ENCODE results near the gene CTSV.
"Not testable (repeated sequence)": the region's sequence is repeated elsewhere in the genome, so short reads cannot be mapped to it uniquely, and the experiment has no call there.

Gene CTSV

DNA sequence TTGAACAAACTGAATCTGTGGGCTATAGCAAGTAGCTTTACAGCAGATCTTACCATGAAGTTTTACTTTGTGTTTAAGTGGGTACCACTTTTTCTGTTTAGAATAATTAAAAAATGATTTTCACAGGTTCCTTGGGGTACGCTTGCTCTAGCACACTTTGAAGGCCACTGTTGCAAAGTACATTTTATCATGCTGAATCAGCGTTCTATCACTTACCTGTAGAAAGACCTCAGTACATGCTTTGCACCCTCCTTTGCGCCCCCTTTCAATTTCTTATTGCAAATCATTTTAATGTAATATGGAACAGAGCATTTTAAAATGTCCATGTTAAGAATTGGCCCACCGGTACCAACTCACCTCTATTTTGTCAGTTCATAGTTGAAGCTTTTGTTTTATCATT is 31.4 kb upstream of the CTSV start:
- not testable (repeated sequence) for H3K4me2 ChIP-seq (ENCODE audit: low read length)

DNA sequence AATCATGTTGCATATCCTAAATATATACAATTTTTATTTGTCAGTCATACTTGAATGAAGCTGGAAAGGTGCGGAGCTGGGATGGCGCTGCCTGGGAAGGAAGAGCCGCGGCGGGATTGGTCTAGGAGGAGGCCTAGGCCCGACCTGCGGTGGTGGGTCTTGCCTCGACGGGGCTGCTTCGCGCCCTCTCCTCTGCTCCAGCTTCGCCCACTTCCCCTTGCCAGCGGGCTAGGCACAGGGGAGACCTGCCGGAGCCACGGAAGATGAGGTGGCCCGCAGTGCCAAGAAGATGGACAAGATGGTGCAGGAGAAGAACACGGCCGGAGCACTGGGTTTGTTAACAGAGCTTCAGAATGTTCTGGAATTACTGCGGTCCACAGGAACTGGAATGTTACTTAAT is 28.5 kb upstream of the CTSV start:
- Histone ChIP-seq H3K9ac (ENCODE audit: low read depth, low read length) (no peak overlapping the region), H3K4me3 (ENCODE audit: low read length) (no peak overlapping the region), H3K27me3 (ENCODE audit: control insufficient read depth, insufficient read depth, low read length) (peaks cover 8% of the 10 kb centered on the region)

More for the DNA sequence above, 31.4 kb upstream of the CTSV start:
- not testable (repeated sequence) for H3K9me3 ChIP-seq (replicated peaks; ENCODE audit: low read length); H3K9ac ChIP-seq (ENCODE audit: low read depth, low read length); H3K4me3 ChIP-seq (ENCODE audit: low read length); H3K4me1 ChIP-seq (ENCODE audit: control insufficient read depth, insufficient read depth, low read length); H3K36me3 ChIP-seq (ENCODE audit: insufficient read depth, low read length)
- peaks cover 19% of the 10 kb centered on the region for H3K27me3 ChIP-seq (ENCODE audit: control insufficient read depth, insufficient read depth, low read length)

DNA sequence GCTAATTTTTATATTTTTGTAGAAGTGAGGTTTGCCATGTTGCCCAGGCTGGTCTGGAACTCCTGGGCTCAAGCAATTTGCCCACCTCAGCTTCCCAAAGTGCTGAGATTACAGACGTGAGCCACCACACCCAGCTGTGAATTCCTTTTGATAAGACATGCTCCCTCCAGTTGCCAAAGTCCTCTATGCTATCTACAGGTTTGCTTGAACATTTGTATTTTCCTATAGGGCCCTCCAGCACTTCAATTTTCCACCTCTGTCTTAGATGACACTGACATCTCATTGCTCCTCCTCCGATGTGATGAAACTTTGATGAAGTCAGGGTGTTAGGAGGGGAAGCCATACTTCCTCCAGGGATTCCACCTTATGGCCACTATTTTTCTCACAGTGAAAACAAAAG is 25.2 kb upstream of the CTSV start:
- peaks cover 4% of the 10 kb centered on the region for H3K27me3 ChIP-seq (ENCODE audit: control insufficient read depth, insufficient read depth, low read length)
- H3K4me3 ChIP-seq (ENCODE audit: low read length): no peak overlapping the region
- H3K9ac ChIP-seq (ENCODE audit: low read depth, low read length): no peak overlapping the region
- H3K4me1 ChIP-seq (ENCODE audit: control insufficient read depth, insufficient read depth, low read length): no peaks in the 10 kb centered on the region
- H3K36me3 ChIP-seq (ENCODE audit: insufficient read depth, low read length): no peaks in the 10 kb centered on the region
- no peak overlapping the region for H3K4me2 ChIP-seq (ENCODE audit: low read length)
- H3K9me3 ChIP-seq (replicated peaks; ENCODE audit: low read length): no peaks in the 10 kb centered on the region

More for the DNA sequence above, 28.5 kb upstream of the CTSV start:
- Histone ChIP-seq H3K36me3 (ENCODE audit: insufficient read depth, low read length) (no peaks in the 10 kb centered on the region), H3K4me2 (ENCODE audit: low read length) (no peak overlapping the region), H3K4me1 (ENCODE audit: control insufficient read depth, insufficient read depth, low read length) (no peaks in the 10 kb centered on the region), H3K9me3 (replicated peaks; ENCODE audit: low read length) (no peaks in the 10 kb centered on the region)

- Histone ChIP-seq H3K4me3 (ENCODE audit: low read length) (no peak overlapping the region), H3K9me3 (replicated peaks; ENCODE audit: low read length) (no peaks in the 10 kb centered on the region), H3K36me3 (ENCODE audit: insufficient read depth, low read length) (no peaks in the 10 kb centered on the region), H3K27me3 (ENCODE audit: control insufficient read depth, insufficient read depth, low read length) (peaks cover 7% of the 10 kb centered on the region), H3K4me2 (ENCODE audit: low read length) (no peak overlapping the region), H3K4me1 (ENCODE audit: control insufficient read depth, insufficient read depth, low read length) (no peaks in the 10 kb centered on the region), H3K9ac (ENCODE audit: low read depth, low read length) (no peak overlapping the region)
These were observed 21.9 kb upstream of the CTSV start for GRCh38 chr9:97060796-97061195.

- H3K27me3 ChIP-seq (ENCODE audit: control insufficient read depth, insufficient read depth, low read length): peaks cover 7% of the 10 kb centered on the region
- H3K4me2 ChIP-seq (ENCODE audit: low read length): no peak overlapping the region
- H3K4me1 ChIP-seq (ENCODE audit: control insufficient read depth, insufficient read depth, low read length): no peaks in the 10 kb centered on the region
- H3K9me3 ChIP-seq (replicated peaks; ENCODE audit: low read length): no peaks in the 10 kb centered on the region
- H3K9ac ChIP-seq (ENCODE audit: low read depth, low read length): no peak overlapping the region
- no peak overlapping the region for H3K4me3 ChIP-seq (ENCODE audit: low read length)
- no peaks in the 10 kb centered on the region for H3K36me3 ChIP-seq (ENCODE audit: insufficient read depth, low read length)
These were observed 20.7 kb upstream of the CTSV start for GRCh38 chr9:97059626-97060025.

DNA sequence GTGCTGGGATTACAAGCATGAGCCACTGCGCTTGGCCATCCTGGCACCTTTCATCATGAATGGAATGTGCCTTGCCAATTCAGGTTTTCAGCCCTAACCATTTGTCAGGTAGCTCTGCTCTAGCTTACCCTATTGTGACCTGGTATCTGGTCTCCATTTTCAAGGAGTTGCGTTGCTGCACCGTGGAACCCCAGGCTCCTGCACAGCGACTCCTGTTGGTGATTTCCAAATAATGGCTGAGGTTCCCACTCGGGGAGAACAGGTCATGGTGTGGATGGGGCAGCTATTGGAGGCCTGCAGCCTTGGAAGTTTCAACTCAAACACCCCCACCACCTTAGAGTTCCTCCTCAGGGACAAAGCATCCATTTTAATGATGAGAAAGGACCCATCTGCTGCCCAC is 18.7 kb upstream of the CTSV start:
- Histone ChIP-seq H3K4me1 (ENCODE audit: control insufficient read depth, insufficient read depth, low read length) (no peaks in the 10 kb centered on the region), H3K36me3 (ENCODE audit: insufficient read depth, low read length) (no peaks in the 10 kb centered on the region), H3K27me3 (ENCODE audit: control insufficient read depth, insufficient read depth, low read length) (peaks cover 16% of the 10 kb centered on the region), H3K9me3 (replicated peaks; ENCODE audit: low read length) (no peaks in the 10 kb centered on the region), H3K4me3 (ENCODE audit: low read length) (no peak overlapping the region), H3K4me2 (ENCODE audit: low read length) (no peak overlapping the region), H3K9ac (ENCODE audit: low read depth, low read length) (no peak overlapping the region)

DNA sequence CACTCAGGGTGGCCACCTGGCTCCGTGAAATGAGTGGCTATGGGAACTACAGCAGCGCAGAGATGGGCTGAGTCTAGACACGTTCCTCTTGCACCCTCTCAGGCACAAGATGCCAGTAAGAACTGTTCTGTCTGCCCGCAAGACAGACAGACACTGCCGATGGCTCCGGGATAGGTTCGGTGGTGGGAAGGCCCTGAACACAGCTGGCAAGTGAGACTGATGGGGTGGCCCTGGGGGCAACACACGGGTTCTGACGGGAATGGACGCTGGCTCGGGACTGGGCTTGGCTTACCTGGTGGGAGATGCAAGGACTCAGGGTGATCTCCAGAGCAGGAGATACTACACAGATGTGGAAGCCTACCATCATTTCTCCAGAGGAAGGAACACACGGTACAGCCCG is 16.9 kb upstream of the CTSV start:
- not testable (repeated sequence) for H3K9me3 ChIP-seq (replicated peaks; ENCODE audit: low read length); H3K9ac ChIP-seq (ENCODE audit: low read depth, low read length); H3K4me2 ChIP-seq (ENCODE audit: low read length); H3K36me3 ChIP-seq (ENCODE audit: insufficient read depth, low read length); H3K4me1 ChIP-seq (ENCODE audit: control insufficient read depth, insufficient read depth, low read length); H3K4me3 ChIP-seq (ENCODE audit: low read length)
- H3K27me3 ChIP-seq (ENCODE audit: control insufficient read depth, insufficient read depth, low read length): peaks cover 18% of the 10 kb centered on the region

GRCh38 chr9:97053717-97054116 is 14.8 kb upstream of the CTSV start:
- no peaks in the 10 kb centered on the region for H3K4me1 ChIP-seq (ENCODE audit: control insufficient read depth, insufficient read depth, low read length)
- no peak overlapping the region for H3K4me2 ChIP-seq (ENCODE audit: low read length)
- H3K9ac ChIP-seq (ENCODE audit: low read depth, low read length): no peak overlapping the region
- no peaks in the 10 kb centered on the region for H3K9me3 ChIP-seq (replicated peaks; ENCODE audit: low read length)
- no peak overlapping the region for H3K4me3 ChIP-seq (ENCODE audit: low read length)
- H3K27me3 ChIP-seq (ENCODE audit: control insufficient read depth, insufficient read depth, low read length): peaks cover 23% of the 10 kb centered on the region
- no peaks in the 10 kb centered on the region for H3K36me3 ChIP-seq (ENCODE audit: insufficient read depth, low read length)

GRCh38 chr9:97052735-97053134 is 13.8 kb upstream of the CTSV start:
- Histone ChIP-seq H3K27me3 (ENCODE audit: control insufficient read depth, insufficient read depth, low read length) (peaks cover 23% of the 10 kb centered on the region), H3K4me3 (ENCODE audit: low read length) (no peak overlapping the region), H3K36me3 (ENCODE audit: insufficient read depth, low read length) (no peaks in the 10 kb centered on the region), H3K4me1 (ENCODE audit: control insufficient read depth, insufficient read depth, low read length) (no peaks in the 10 kb centered on the region), H3K9me3 (replicated peaks; ENCODE audit: low read length) (no peaks in the 10 kb centered on the region), H3K9ac (ENCODE audit: low read depth, low read length) (no peak overlapping the region), H3K4me2 (ENCODE audit: low read length) (no peak overlapping the region)

GRCh38 chr9:97046228-97046627 is 7.3 kb upstream of the CTSV start:
- Histone ChIP-seq H3K4me2 (ENCODE audit: low read length) (no peak overlapping the region), H3K36me3 (ENCODE audit: insufficient read depth, low read length) (no peaks in the 10 kb centered on the region), H3K27me3 (ENCODE audit: control insufficient read depth, insufficient read depth, low read length) (peaks cover 23% of the 10 kb centered on the region), H3K9me3 (replicated peaks; ENCODE audit: low read length) (no peaks in the 10 kb centered on the region), H3K4me1 (ENCODE audit: control insufficient read depth, insufficient read depth, low read length) (no peaks in the 10 kb centered on the region), H3K4me3 (ENCODE audit: low read length) (no peak overlapping the region), H3K9ac (ENCODE audit: low read depth, low read length) (no peak overlapping the region)

DNA sequence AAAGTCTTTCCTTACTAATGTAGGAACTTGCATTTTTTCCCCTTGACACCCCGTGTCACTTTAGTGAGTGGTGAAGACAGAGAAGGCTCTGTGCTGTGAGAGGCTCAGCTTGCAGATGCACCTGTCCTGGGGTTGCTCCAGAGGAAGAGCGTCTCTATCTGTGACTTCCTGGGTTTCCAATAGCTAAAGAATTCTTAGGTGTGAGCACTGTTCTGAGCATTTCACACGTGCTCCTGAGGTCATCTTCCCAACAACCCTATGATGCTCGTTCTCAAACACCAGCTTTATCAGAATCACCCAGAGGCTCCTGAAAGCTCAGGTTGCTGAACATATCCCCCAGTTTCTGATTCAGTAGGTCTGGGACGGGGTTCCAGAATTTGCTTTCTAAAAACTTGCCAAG is 6.4 kb upstream of the CTSV start:
- no peak overlapping the region for H3K9ac ChIP-seq (ENCODE audit: low read depth, low read length)
- H3K4me3 ChIP-seq (ENCODE audit: low read length): no peak overlapping the region
- H3K4me1 ChIP-seq (ENCODE audit: control insufficient read depth, insufficient read depth, low read length): no peaks in the 10 kb centered on the region
- no peaks in the 10 kb centered on the region for H3K9me3 ChIP-seq (replicated peaks; ENCODE audit: low read length)
- peaks cover 23% of the 10 kb centered on the region for H3K27me3 ChIP-seq (ENCODE audit: control insufficient read depth, insufficient read depth, low read length)
- no peaks in the 10 kb centered on the region for H3K36me3 ChIP-seq (ENCODE audit: insufficient read depth, low read length)
- H3K4me2 ChIP-seq (ENCODE audit: low read length): no peak overlapping the region

GRCh38 chr9:97041898-97042297 is 3.0 kb upstream of the CTSV start:
- no peak overlapping the region for H3K9ac ChIP-seq (ENCODE audit: low read depth, low read length)
- H3K4me3 ChIP-seq (ENCODE audit: low read length): no peak overlapping the region
- peaks cover 6% of the 10 kb centered on the region for H3K4me1 ChIP-seq (ENCODE audit: control insufficient read depth, insufficient read depth, low read length)
- H3K4me2 ChIP-seq (ENCODE audit: low read length): no peak overlapping the region
- no peaks in the 10 kb centered on the region for H3K9me3 ChIP-seq (replicated peaks; ENCODE audit: low read length)
- H3K36me3 ChIP-seq (ENCODE audit: insufficient read depth, low read length): no peaks in the 10 kb centered on the region
- peaks cover 28% of the 10 kb centered on the region for H3K27me3 ChIP-seq (ENCODE audit: control insufficient read depth, insufficient read depth, low read length)

Data from skeletal muscle satellite cell (primary cell).